CD1c-positive myeloid dendritic cell (primary cell): ENCODE measurements around the gene KIF9.
"Not testable (repeated sequence)": the region's sequence is repeated elsewhere in the genome, so short reads cannot be mapped to it uniquely, and the experiment has no call there.

Experiments used
- DNase-seq: peaks from one replicate; pipeline ENCODE4 v3.0.0-alpha.2; 2016; ENCODE audit errors: extremely low spot score

Gene KIF9

DNA sequence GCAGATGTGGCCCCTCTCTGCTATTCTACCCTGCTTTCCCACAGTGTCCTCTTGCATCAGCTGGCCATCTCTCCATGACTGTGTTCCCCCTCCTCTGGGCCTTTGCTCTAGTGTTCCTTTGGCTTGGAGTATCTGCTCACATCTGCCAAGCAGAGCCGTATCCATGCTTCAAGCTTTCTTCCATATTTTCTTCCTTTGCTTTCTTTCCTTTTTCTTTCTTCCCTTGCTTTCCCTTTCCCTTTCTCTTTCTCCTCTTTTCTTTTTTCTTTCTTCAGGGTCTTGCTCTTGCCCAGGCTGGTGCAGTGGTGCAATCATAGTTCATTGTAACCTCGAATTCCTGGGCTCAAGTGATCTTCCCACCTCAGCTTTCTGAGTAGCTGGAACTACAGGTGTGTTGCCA lies 12.7 kb upstream of the KIF9 start:
- no peak for DNase-seq

DNA sequence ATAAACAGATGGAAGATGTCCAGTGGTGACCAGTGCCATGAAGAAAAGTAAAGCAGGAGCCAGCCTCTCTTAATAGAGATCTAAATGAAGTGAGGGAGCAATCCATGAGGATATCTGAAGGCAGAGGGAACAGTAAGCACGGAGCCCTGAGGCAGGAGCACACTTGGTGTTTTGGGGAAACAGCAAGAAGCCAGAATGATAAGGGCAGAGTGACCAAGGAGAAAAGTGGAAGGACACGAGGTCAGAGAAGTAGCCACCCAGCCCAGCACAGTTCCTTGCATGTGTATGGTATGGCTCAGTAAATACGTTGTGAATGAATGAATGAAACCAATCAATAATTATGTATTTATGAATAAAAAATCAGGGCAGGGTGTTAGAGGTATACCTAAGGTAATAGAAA lies 11.8 kb upstream of the KIF9 start:
- no peak for DNase-seq

DNA sequence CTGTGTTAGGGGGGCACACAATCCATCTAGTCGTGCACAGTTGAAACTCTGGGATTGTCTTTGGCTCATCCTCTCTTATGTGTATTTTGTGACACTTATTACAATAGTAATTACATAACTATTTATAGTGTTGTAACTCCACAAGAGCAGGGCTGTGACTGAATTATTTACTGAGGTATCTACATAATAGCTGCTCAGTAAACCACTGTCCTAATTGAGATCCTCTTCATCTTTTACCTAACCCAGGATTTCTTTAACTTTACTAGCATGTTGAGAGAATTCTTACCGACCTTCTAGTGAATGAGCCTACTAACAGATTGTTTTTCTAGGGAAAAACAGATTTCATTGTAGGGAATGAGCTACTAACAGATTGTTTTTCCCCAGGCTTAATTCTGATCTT lies 11.2 kb upstream of the KIF9 start:
- no peak for DNase-seq

DNA sequence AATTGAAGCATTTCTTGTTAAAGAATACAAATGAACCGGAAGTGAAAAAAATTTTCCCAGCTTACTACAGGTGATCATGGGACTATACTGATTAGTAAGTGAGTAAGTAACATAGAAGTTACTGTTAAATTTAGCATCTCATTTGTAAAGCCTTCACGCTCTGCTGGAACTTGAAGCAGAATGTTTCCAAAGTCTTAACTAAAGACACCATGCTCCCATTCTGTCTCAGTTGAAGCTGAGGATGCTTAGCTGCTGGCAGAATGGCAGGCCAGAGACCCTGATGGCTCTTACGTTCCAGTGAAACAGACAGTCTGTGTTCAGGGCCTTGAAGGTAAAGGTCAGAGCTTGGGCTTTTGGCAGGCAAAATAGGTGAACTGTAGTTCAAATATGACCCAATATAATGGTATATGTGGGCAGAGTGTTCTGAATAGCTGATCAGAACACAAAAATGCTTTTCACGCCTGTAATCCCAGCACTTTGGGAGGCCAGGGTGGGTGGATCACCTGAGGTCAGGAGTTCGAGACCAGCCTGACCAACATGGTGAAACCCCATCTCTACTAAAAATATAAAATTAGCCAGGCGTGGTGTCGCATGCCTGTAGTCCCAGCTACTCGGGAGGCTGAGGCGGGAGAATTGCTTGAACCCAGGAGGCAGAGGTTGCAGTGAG lies 9.3 kb upstream of the KIF9 start:
- DNase-seq = not testable (repeated sequence)

DNA sequence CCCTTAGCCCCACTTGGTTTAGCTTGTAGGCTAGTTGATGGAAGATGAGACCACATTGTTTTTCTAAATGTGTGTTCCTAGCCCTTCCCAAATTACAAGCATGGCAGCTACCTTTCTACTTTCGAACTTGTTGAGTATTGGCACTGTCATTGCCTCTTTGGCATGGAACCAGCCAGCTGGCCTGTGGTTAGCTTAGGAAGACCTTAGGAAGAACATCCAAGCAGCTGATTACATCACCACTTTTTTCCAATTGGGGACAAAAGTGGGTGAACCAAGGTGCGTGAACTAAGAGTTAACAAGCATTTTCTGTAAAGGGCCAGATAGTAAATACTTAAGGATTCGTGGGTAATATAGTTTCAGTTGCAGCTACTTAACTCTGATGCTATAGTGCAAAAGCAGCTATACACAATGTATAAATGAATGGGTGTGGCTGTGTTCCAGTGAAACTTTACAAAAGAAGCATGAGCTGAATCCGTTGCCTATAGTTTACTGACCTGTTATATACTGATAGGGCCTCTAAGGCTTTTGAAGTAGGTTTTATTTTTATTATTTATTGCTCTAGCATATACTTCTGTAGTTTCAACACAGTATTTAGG lies 8.7 kb upstream of the KIF9 start:
- no peak for DNase-seq

DNA sequence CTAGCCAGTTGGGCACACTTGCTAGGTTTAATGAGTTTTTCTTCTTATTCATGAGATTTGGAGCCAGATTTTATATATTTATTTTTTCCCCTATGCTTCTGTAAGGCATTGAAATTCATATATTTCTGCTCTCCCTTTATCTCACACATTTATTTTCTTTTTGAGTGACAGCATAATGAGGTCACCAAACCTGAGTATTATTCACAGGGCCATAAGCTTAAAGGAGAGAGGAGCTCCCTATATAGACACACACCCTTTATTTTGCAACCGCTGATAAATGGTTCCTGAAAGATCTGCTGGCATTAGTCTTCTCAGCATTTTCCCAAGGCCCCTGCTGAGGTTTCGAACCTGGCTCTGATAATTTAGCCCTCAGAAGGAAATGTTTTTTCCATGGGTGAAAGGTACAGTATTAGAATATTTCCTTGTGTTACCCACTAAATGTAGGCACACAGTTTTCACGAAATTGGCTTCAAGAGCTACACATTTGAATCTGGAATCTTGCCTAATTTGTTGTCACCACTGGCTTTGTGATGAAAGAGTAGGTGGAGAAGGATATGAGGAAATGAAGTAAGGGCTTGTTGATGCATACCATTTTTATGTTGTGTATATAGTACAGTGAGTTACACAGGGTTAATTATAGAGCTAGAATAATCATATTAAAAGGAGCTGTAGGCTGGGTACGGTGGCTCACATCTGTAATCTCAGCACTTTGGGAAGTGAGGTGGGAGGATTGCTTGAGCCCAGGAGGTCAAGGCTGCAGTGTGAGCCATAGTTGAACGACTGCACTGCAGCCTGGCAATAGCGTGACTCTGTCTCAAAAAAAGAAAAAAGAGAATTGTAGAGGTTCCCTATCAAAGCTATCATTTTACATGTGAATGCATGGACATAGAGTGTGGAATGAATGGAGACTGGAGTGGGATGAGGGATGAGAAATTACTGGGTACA lies 6.6 kb upstream of the KIF9 start:
- DNase-seq = peak; percentile 69

DNA sequence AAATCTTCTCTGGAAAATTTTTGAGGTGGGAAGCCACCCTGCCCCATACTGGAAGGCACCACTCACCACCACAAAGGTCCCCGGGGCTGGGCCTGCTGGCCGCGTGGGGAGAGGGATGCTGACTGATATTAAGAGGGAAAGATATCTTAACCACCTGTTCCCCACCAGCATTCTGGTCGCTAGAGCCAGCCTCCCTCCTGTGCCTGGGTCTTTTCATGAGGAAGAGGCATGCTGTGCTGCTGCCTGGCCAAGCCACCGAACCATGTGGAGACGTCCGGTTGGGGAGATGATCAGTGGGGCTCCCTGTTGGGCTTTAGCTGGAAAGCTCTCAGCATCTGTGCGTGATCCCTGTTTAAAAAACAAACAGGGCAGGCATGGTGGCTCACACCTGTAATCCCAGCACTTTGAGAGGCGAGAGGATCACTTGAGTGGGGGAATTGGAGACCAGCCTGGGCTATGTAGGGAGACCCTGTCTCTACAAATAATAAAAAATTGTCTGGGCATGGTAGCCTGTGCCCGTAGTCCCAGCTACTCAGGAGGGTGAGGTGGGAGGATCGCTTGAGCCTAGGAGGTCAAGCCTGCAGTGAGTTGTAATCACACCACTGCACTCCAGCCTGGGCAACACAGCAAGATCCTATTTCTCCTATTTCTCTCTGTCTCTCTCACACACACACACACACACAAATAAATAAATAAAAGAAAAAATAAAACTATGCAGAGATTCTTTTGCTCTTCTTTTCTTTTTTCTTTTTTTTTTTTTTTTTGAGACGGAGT lies 1.2 kb upstream of the KIF9 start:
- DNase-seq = peak; percentile 23

DNA sequence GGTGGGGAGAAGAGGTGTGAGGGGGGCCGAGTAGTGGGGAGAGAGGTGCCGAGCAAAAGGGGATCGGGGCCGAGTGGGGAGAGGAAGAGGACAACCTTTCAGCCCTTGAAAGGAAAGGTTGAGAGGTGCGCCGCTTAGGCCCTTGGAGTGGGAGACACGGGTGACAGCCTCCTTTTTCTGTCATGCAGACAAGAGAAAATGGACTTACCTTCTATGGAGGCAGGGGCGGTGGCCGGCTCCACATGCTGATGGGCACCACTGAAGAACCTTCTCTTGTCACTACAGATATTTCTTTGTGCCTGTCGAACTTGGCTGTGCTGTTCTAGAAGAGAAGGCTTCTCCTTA lies 566 bp upstream of the KIF9 start:
- DNase-seq = no peak

DNA sequence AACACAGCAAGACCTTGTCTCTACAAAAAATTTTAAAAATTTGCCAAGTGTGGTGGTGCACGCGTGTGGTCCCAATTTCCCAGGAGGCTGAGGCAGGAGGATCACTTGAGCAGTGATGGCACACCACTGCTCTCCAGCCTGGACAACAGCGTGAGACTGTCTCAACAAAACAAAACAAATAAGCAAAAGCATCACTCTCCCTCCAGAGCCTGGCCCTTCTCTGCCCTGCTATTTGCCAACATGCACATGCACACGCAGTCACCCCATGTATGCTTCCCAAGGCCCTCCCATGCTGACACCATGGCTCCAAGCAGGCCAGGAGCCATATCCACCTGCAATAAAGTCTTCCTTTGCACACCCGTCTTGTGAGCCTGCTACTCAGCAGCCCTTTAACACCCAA lies 2.1 kb downstream of the KIF9 start:
- no peak for DNase-seq

DNA sequence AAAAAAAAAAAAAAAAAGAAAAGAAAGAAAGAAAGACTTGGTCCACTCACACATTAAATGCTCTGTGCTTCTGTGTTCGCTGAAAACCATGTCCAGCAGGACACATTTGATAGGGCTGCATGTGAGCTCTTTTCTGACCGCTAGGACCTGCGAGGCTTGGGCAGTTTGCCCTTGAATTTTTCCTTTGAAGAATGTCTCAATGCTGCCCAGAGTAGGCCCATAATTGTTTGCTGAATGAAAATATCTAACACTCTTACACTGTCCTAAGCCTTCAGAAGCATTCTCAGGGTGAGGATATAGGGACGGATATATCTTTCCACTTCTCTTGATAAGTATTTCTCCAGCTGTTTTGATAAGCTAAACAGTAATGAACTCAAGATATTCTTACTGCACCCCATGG lies 6.0 kb downstream of the KIF9 start:
- DNase-seq = no peak

DNA sequence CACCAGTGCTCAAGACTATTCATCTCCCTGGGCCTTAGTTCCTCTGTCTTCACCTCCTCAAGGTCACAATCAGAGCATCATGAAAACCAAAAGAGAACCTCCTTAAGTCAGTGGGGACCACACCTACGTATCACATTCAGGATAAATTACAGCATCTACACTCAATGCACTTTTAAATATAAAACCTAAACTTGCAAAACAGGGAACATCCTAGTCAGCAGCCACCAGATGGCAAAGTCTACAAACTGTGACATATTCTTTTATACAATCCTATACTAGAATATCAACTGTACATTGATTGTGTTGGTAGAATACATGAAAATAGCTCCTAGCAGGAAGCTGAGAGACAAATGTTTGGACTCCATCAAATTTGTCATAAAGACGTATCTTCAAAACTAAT lies 7.9 kb downstream of the KIF9 start:
- DNase-seq = no peak

DNA sequence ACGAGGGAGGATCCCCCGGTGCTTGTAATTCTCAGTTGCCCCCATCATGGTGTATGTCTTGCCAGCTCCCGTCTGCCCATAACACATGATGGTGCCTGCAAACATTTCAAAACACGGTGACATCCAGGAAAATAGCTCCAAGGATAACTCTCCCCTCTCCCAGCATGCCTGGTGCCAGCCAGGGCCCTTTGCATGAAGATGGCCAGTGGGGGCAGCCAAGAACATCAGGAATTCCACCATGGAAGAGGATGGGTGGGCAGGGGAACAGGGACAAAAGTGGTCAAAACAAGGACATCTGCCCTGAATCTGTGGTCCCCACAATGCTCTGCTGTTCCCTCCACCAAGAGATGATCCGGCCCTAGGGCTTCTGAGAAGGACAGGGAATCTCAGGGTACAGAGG lies 9.0 kb downstream of the KIF9 start:
- DNase-seq = no peak

DNA sequence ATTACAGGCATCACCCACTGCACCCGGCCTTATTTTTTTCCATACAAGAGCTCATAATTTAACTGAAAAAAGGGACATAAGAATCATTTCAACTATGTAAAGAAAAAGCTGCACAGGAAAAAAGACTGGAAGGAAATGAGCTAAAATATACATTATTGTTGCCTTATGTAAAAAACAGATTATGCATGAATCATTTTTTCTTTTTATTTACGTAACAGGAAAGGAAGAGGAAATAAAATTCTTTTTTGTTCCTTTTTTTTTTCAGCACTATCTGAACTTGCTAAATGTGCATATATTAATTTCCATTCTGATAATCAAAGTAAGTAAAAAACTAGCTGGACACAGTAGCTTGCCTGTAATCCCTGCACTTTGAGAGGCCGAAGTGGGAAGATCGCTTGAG lies 12.1 kb downstream of the KIF9 start:
- DNase-seq = peak; percentile 36

DNA sequence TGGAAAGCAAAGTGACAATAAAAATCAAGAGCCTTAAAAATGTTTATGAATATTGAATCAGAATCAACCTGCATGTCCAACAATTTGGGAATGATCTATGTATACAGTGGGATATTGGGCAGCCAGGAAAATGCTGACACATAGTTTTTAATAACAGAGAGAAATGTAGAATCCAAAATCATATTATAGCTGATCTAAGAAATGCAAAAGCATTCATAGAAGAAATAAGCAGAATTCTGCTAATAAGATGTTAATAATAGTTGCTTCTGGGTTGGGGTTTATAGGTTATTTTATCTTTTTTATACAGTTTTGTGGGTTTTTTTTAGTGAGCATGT lies 15.1 kb downstream of the KIF9 start:
- DNase-seq = no peak

DNA sequence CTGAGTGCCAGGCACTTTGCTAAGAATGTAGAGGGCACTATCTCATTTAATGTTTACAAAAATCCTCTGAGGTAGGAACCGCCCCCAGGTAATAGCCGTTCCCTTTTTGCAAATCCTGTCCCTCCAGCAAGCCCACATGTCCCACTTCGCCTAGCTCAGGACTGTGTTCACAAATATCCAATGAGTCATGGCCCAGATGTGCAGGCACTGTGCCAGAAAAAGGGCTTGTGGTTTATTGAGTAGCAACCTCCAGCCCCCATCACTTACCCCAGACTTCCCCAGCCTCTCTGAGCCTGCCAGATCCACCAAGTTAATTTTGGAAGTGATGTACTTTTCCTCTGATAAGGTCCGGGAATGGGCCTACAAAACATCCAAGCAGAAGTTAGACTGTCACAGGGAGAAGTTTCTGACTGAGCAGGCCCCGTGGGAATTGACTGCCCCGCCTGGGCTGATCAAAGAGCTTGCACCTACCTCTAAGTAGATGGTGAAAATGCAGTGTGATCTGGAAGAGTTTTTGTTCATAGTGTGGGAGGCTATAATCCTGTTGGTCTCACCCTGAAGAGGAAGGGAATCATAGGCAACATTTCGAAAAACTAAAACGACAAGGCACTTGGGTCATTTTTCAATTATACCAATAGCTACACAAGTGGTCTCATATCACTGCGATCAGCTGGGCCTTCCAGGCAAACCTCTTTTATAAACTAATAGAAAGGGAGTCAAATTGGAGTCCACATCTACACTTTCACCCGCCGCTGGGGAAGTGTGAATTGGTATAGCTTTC lies 15.7 kb downstream of the KIF9 start:
- DNase-seq = peak; percentile 82

DNA sequence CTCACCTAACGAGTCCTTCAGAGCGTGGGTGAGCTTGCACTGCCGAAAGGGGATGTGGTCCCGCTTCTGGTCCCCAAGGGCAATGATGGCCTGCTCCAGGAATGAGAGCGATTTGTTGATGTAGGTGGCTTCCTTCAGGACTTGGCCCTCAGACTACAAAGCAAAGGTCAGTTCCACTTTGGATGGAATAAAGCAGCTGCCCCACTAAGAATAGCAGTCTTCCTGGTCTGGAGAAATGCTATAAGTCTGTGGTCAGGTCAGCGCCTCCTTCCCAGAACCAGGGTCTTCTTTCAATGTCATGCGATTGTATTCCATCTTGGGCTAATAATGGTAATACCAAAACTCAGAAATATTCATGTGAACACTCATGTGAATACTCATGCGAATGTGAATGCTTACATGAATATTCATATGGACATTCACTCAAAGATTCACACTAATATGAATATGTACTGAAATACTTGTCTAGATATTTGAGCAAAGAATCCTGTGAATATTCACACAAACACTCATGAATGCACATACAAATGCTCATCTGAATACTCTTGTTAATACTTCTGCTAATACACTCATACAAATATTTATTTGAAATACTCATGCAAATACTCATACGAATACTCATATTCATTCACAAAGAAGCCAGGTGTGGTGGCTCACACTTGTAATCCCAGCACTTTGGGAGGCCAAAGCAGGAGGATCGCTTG lies 16.7 kb downstream of the KIF9 start:
- no peak for DNase-seq

DNA sequence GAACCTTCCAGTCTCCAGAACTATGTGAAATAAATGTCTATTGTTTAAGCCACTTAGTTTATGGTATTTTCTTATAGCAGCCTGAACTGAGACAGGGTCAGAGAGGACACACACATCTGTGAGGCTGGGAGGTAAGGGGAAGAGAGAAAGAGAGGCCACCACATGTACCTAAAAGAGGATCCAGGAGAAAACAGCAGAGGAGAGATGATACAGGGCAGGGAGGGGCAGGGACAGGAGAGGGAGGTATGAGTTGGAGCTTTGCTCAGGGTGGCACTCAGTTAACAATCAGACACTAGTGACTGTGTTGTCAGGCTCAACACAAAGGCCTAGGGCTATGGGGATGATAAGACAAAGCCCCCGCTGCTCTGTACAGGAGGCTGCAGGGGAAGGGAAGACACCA lies 17.6 kb downstream of the KIF9 start:
- DNase-seq = no peak

DNA sequence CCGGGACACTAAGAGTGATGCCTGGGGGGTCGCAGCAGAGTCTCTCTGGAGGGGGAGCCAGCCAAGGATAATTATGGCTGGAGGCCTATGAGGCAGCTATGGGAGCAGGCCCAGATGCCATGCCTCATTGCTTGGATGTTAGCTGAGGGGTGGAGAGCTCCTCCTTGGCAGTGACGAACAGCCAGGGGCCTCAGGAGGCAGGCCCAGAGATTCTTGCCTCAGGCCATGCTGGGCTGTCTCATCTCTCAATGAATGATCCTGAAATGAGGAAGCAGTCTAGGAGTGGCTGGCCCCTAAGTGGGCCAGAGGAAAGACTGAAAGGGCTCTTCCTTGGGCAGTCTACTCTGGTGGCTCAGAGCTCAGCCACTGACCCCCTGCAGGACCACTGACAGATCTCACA lies 21.3 kb downstream of the KIF9 start:
- DNase-seq = peak; percentile 15

DNA sequence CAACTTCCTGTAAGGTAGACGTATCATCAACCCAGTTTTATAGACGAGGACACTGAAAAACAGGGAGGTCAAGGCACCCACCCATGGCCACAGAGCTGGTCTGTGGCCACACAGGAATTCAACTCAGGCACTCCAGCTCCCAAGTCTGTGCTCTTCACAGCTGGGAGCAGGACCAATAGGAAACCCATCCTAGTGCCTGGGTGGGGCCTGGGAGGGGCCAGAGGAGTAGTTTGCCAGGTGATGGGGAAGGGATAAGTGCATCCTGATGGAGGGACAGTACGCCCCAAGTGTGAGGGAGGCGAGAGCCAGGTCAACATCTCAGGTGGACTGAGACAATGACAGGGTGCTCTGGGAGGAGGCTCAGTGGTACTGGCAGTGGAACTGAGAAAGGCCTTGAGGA lies 22.0 kb downstream of the KIF9 start:
- DNase-seq = no peak

DNA sequence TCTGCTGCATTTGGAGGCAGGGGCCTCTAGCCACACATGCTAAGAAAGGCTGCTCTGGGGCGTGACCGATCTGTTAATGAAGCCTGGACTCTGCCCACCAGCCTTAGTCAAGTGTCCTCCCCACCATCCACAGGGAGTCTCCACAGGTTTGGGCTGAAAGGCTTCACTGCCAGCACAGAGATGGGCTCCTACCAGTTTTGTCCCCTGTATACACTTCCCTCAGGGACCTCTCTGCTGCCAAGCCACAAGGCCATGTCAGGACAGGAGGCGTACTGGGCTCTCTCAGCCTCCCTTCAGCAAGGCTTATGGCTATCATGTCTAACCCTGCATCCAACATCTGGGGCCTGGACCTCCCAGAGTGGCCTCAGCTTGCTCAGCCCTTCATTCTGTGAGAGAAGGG lies 23.5 kb downstream of the KIF9 start:
- no peak for DNase-seq

DNA sequence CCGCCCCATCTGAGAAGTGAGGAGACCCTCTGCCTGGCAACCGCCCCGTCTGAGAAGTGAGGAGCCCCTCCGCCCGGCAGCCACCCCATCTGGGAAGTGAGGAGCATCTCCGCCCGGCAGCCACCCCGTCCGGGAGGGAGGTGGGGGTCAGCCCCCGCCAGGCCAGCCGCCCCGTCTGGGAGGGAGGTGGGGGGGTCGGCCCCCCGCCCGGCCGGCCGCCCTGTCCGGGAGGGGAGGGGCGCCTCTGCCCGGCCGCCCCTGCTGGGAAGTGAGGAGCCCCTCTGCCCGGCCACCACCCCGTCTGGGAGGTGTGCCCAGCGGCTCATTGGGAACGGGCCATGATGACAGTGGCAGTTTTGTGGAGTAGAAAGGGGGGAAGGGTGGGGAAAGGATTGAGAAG lies 26.3 kb downstream of the KIF9 start:
- not testable (repeated sequence) for DNase-seq
